Measurements from ENCODE around the gene CALCOCO1. TPM values are rescaled to one million over a fixed set of nuclear protein-coding genes. Genes with fewer than 3 reads are reported as not detected.
"Not testable (repeated sequence)": the region's sequence is repeated elsewhere in the genome, so short reads cannot be mapped to it uniquely, and the experiment has no call there.

Gene CALCOCO1
- total RNA-seq, 1 donor from 2014 or later, result 258 TPM

DNA sequence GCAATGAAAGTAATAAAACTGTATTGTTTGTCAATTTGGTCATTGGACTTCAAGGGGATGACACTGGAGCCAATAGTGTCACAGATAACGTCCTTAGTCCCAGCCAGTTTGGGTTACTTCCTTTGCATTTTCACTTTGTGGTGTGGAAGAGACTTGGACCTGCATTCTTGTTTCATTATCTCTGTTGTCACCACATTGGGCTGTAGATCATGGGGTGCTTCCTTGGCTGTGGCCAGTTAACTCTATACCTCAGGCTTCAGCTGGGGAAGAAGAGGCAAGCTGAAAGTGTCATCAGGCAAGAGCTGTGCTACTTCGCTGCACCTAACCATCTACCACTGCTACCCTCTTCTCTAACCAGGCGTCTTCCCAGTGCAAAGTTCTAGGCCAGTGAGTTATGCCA is 39.6 kb upstream of the CALCOCO1 start:
- Histone ChIP-seq H3K4me1 (no peaks in the 10 kb centered on the region), H3K27me3 (no peaks in the 10 kb centered on the region), H3K9me3 (no peaks in the 10 kb centered on the region), H3K36me3 (no peaks in the 10 kb centered on the region), H3K4me3 (no peak overlapping the region), H3K27ac (no peak overlapping the region)
- TF ChIP-seq, protein P1, sequence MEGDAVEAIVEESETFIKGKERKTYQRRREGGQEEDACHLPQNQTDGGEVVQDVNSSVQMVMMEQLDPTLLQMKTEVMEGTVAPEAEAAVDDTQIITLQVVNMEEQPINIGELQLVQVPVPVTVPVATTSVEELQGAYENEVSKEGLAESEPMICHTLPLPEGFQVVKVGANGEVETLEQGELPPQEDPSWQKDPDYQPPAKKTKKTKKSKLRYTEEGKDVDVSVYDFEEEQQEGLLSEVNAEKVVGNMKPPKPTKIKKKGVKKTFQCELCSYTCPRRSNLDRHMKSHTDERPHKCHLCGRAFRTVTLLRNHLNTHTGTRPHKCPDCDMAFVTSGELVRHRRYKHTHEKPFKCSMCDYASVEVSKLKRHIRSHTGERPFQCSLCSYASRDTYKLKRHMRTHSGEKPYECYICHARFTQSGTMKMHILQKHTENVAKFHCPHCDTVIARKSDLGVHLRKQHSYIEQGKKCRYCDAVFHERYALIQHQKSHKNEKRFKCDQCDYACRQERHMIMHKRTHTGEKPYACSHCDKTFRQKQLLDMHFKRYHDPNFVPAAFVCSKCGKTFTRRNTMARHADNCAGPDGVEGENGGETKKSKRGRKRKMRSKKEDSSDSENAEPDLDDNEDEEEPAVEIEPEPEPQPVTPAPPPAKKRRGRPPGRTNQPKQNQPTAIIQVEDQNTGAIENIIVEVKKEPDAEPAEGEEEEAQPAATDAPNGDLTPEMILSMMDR (IDR thresholded peaks at IDR 0.05), result no peak
- no peak for DNase-seq (ENCODE audit: low spot score in 2 of 2)
- intact Hi-C loops (cut with DNase I), result no loop called here

DNA sequence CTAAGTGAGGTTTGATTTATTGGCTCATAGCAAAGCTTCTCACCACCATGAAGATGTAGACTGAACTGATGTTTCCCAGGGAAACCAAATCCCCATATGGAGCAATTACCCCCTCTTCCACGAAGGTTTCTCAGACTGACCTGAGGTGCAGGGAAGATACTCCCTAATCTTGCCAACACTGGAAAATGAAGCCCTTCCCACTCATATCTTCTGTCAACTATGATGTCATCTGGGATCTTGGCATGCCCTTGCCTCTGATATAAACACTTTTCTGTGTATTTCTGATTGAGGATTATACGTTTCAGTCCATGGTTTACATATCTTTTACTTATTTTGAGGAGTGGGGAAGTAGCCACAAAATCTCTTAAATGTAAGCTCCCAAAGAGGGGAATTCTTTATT is 38.6 kb upstream of the CALCOCO1 start:
- H3K27ac ChIP-seq, result no peak overlapping the region
- H3K9me3 ChIP-seq, result no peaks in the 10 kb centered on the region
- intact Hi-C loops (cut with DNase I), result no loop called here
- DNase-seq (ENCODE audit: low spot score in 2 of 2), result no peak
- no peaks in the 10 kb centered on the region for H3K27me3 ChIP-seq
- TF ChIP-seq, protein P1 (IDR thresholded peaks at IDR 0.05), result no peak
- H3K4me3 ChIP-seq, result no peak overlapping the region
- H3K4me1 ChIP-seq, result no peaks in the 10 kb centered on the region
- H3K36me3 ChIP-seq, result no peaks in the 10 kb centered on the region

DNA sequence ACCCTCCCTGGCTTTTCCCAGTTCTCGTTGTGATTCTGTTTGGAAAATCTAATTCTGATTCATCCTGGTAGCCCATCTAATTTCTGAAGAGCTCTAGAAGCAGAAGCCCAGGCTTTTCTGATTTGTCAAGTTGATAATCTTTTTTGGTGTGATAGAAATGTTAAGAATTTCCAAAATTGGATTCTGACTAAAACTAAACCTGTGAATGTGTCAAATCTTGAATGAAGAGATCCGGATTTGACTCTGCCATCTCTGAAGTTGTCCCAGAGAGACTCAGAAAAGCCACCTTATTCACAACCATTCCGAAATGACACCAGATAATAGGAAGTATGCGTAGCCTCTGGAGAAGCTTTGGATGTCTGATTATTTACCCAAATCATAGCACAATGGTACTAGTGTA is 37.4 kb upstream of the CALCOCO1 start:
- no peak for DNase-seq (ENCODE audit: low spot score in 2 of 2)
- TF ChIP-seq, protein P1 (IDR thresholded peaks at IDR 0.05), result no peak

DNA sequence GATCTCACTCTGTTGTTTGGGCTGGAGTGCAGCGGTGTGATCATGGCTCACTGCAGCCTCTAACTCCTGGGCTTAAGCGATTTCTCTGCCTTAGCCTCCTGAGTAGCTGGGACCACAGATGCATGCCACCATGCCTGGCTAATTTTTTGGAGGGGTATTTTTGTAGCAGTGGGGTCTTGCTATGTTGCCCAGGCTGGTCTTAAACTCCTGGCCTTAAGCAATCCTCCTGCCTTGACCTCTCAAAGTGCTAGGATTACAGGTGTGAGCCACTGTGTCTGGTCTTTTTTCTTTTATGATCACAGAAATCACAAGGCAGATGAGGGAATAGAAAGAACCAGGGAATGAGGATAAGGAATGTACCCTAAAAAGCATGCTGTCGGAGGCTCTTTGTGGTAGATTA is 35.5 kb upstream of the CALCOCO1 start:
- H3K27ac ChIP-seq; H3K4me1 ChIP-seq; H3K4me3 ChIP-seq; H3K27me3 ChIP-seq; intact Hi-C loops (cut with DNase I); H3K36me3 ChIP-seq; DNase-seq (ENCODE audit: low spot score in 2 of 2); H3K9me3 ChIP-seq: not testable (repeated sequence)

More for the DNA sequence above, 37.4 kb upstream of the CALCOCO1 start:
- Histone ChIP-seq H3K4me1 (no peaks in the 10 kb centered on the region), H3K36me3 (no peaks in the 10 kb centered on the region), H3K27me3 (no peaks in the 10 kb centered on the region), H3K27ac (no peak overlapping the region), H3K9me3 (no peaks in the 10 kb centered on the region), H3K4me3 (no peak overlapping the region)
- intact Hi-C loops (cut with DNase I), result no loop called here

DNA sequence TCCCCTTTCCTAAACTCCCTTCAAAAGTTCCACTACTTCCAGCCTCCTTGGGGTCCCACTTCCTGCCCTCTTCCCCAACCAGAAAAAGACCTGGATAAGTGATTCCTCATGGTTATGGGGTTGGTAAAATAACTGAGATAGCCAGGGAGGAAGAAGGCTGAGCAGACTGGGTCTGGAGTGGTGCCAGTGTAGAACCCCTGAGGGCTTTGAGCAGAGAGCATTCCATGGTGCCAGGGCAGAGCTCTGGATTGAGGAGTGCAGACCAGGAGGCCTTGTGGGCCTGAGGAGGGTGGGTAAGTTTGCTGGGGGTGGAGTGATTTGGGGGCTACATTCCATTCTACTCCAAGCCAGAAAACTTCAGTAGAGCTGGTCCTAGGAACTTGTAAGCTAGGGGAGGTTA is 34.1 kb upstream of the CALCOCO1 start:
- no peak for DNase-seq (ENCODE audit: low spot score in 2 of 2)
- intact Hi-C loops (cut with DNase I), result no loop called here
- H3K36me3 ChIP-seq, result no peaks in the 10 kb centered on the region
- H3K4me3 ChIP-seq, result no peak overlapping the region
- H3K27me3 ChIP-seq, result no peaks in the 10 kb centered on the region
- TF ChIP-seq, protein P1 (IDR thresholded peaks at IDR 0.05), result no peak
- no peak overlapping the region for H3K27ac ChIP-seq
- no peaks in the 10 kb centered on the region for H3K9me3 ChIP-seq
- H3K4me1 ChIP-seq, result no peaks in the 10 kb centered on the region

DNA sequence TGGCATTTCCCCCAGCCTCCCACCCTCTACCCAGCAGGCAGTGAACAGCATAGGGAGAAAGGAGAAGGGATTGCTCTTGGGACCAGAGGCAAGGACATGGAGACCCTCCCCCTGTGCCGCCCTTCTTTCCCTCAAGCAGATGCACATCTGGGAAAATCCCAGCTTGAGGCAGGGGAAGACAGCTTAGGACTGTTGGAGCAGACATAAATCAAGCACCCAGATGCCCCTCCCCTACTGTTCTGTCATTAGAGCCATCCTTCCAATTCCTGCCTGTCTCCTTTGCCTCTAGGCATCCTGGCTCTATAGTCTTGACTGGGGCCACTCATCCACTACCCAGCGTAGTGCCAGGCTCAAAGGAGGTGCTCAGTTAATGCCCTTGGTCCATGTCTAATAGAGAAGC is 32.0 kb upstream of the CALCOCO1 start:
- no peak for DNase-seq (ENCODE audit: low spot score in 2 of 2)
- intact Hi-C loops (cut with DNase I), result no loop called here
- no peaks in the 10 kb centered on the region for H3K27me3 ChIP-seq

More for the DNA sequence above, 32.0 kb upstream of the CALCOCO1 start:
- no peaks in the 10 kb centered on the region for H3K9me3 ChIP-seq
- H3K4me1 ChIP-seq, result no peaks in the 10 kb centered on the region
- no peaks in the 10 kb centered on the region for H3K36me3 ChIP-seq
- no peak overlapping the region for H3K27ac ChIP-seq
- H3K4me3 ChIP-seq, result no peak overlapping the region
- TF ChIP-seq, protein P1 (IDR thresholded peaks at IDR 0.05), result no peak
